ENCODE results near the gene KRCC1. TPM values are rescaled to one million over a fixed set of nuclear protein-coding genes. Genes with fewer than 3 reads are reported as not detected.
A peak's percentile ranks its signal among the peaks of the same experiment; 100 is the strongest.
"Not testable (repeated sequence)": the region's sequence is repeated elsewhere in the genome, so short reads cannot be mapped to it uniquely, and the experiment has no call there.

KRCC1 gene
- total RNA-seq, 6 donors from 2014 or later = 7.4 to 36.7 (median 18.3) TPM

DNA sequence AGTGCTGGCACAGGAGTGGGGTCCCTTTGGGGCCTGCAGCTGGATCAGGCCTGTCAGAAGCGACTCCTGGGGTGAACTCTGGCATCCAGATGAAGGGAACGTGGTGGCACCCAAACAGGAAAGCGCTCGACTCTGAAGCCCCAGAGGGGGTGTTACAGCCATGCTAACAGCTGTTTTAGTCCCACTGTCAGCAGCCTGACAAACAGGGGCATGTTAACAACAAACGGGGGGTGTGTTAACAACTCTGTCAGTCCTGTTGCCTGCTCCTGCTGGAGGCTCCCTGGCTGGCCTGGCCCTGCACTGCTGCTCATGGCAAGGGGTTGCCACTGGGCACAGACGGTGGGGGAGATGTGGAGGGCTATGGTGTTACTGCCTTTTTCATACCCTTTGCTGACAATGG, 36.7 kb downstream of the KRCC1 start:
- Histone ChIP-seq H3K36me3 (no peaks in the 10 kb centered on the region), H3K27ac (no peak overlapping the region), H3K4me1 (peaks cover 0 to 11% (median 1%) of the 10 kb centered on the region in 4 donors), H3K4me3 (no peak overlapping the region), H3K27me3 (no peaks in the 10 kb centered on the region), H3K9me3 (no peaks in the 10 kb centered on the region)
- DNase-seq = peak in 1 of 2 donors; percentile 37
- TF ChIP-seq, protein P1, sequence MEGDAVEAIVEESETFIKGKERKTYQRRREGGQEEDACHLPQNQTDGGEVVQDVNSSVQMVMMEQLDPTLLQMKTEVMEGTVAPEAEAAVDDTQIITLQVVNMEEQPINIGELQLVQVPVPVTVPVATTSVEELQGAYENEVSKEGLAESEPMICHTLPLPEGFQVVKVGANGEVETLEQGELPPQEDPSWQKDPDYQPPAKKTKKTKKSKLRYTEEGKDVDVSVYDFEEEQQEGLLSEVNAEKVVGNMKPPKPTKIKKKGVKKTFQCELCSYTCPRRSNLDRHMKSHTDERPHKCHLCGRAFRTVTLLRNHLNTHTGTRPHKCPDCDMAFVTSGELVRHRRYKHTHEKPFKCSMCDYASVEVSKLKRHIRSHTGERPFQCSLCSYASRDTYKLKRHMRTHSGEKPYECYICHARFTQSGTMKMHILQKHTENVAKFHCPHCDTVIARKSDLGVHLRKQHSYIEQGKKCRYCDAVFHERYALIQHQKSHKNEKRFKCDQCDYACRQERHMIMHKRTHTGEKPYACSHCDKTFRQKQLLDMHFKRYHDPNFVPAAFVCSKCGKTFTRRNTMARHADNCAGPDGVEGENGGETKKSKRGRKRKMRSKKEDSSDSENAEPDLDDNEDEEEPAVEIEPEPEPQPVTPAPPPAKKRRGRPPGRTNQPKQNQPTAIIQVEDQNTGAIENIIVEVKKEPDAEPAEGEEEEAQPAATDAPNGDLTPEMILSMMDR (IDR thresholded peaks at IDR 0.05) = no peak
- TF ChIP-seq POLR2A (IDR thresholded peaks at IDR 0.05) (no peak), POLR2AphosphoS5 (IDR thresholded peaks at IDR 0.05) (no peak), EP300 (IDR thresholded peaks at IDR 0.05) (no peak)
- 91 to 96% methylated on average over 6 of the region's 6 CpGs for WGBS, 2 donors
- ATAC-seq (ENCODE audit: low FRiP score in 2 of 2) = no peak

DNA sequence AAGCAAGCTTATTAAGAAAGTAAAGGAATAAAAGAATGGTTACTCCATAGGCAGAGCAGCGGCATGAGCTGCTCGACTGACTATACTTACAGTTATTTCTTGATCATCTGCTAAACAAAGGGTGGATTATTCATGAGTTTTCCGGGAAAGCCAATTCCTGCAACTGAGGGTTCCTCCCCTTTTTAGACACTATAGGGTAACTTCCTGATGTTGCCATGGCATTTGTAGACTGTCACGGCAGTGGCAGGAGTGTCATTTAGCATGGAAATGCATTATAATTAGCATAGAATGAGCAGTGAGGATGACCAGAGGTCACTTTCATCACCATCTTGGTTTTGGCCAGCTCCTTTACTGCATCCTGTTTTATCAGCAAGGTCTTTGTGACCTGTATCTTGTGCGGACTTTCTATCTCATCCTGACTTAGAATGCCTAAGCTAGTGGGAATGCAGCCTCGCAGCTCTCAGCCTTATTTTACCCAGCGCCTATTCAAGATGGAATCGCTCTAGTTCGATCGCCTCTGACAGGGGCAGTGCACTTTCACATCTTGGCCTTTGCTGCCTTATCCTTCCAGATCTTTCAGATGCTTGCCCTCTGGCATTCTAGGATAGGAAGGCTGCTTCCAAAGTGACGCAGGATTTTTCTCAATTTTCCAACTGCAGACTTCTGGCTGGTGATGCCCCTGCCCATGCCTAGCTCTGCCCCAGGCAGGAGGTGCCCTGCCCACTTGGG, 37.3 kb downstream of the KRCC1 start:
- H3K27ac ChIP-seq; H3K9me3 ChIP-seq; H3K4me3 ChIP-seq; H3K27me3 ChIP-seq; ATAC-seq (ENCODE audit: low FRiP score in 2 of 2); DNase-seq; H3K36me3 ChIP-seq: not testable (repeated sequence)
- peaks cover 0 to 11% (median 1%) of the 10 kb centered on the region in 4 donors for H3K4me1 ChIP-seq
- whole genome bisulfite sequencing, 2 donors = 80 to 81% methylated on average over 11 of the region's 11 CpGs

DNA sequence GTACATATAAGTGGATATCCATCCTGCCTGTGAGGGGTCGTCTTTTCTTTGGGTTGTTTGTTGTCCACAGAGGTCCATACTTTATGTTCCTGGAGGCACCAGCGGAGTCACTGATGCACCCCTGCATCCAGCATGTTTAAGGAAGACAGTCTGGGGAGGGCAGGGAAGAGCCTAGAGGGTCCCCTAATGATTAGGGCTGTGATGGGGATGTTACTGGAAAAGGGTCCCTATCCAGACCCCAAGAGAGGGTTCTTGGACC, 37.9 kb downstream of the KRCC1 start:
- not testable (repeated sequence) for H3K27ac ChIP-seq; ATAC-seq (ENCODE audit: low FRiP score in 2 of 2); H3K4me3 ChIP-seq; DNase-seq; H3K36me3 ChIP-seq; H3K9me3 ChIP-seq; H3K27me3 ChIP-seq
- 92% methylated on average over 2 of the region's 2 CpGs; no CpG with 5 or more reads in 1 of the 2 donors for WGBS, 2 donors
- peaks cover 0 to 11% (median 1%) of the 10 kb centered on the region in 4 donors for H3K4me1 ChIP-seq

GRCh38 chr2:88016960-88017779, 38.4 kb downstream of the KRCC1 start:
- 26 to 30% methylated on average over 28 to 44 of the region's 46 CpGs for WGBS, 2 donors
- Histone ChIP-seq H3K4me1 (peaks cover 0 to 11% (median 1%) of the 10 kb centered on the region in 4 donors), H3K4me3 (peak overlapping the region; percentile 50 to 58 (median 56)), H3K27me3 (no peaks in the 10 kb centered on the region), H3K9me3 (no peaks in the 10 kb centered on the region), H3K27ac (peak overlapping the region; percentile 72 to 83 (median 79)), H3K36me3 (no peaks in the 10 kb centered on the region)
- TF ChIP-seq POLR2A (IDR thresholded peaks at IDR 0.05) (no peak), EP300 (IDR thresholded peaks at IDR 0.05) (no peak), POLR2AphosphoS5 (IDR thresholded peaks at IDR 0.05) (no peak)
- TF ChIP-seq, protein P1 (IDR thresholded peaks at IDR 0.05) = no peak
- ATAC-seq (ENCODE audit: low FRiP score in 2 of 2) (peak; percentile 78 to 79), DNase-seq (peak; percentile 68 to 90)

DNA sequence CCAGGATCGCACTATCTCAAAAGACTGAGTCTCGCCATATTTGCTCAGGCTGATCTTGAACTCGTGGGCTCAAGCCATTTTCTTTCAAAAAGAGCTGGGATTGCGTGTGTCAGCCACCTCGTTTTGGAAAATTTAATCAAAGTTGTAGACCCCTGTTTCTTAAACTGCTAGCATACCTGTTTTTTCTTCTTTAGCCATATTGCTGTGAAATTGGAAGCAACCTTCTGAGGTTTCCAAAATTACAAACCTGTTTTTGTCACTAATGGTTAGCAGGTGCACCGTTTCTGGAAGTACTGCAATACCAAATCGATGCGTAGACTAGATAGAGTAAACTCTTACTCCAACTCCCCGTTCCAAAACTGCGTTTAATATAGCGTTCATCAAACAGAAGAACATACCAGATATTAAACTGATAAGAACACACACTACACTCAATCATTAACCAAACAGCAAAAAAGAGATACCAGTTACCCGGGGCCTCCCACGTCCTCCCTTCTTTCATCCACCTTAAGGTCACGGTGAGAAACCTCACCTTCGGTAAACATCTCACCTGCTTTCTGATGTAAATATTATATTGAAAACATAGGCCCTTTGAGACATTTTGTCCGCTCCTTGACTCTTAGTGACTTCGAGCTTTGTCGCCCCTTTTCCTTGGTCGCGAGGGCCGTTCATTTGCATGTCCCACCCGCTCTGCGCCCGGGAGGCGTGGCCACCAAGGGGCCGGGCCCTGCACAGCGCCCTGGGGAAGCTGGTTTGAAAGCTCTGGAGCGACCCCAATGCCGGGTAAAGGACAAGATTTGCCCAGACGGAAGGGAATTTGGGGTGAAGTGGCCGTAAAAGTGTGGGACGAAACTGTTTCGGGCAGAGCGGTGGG, 39.3 kb downstream of the KRCC1 start, which contains the start of gene RNU2-63P:
RNU2-63P (minus strand) TSS at position 462 of the 874 bp plus-strand sequence.
- H3K36me3 ChIP-seq = no peaks in the 10 kb centered on the region
- H3K4me3 ChIP-seq = peak within 1 kb of the TSS; percentile 50 to 58 (median 56)
- H3K9me3 ChIP-seq = no peaks in the 10 kb centered on the region
- H3K4me1 ChIP-seq = peaks cover 0 to 11% (median 1%) of the 10 kb centered on the region in 4 donors
- TF ChIP-seq, protein P1 (IDR thresholded peaks at IDR 0.05) = no peak
- TF ChIP-seq POLR2AphosphoS5 (IDR thresholded peaks at IDR 0.05) (peak; percentile 53 to 87), EP300 (IDR thresholded peaks at IDR 0.05) (no peak), POLR2A (IDR thresholded peaks at IDR 0.05) (peak in 2 of 4 donors; percentile 44 to 56)
- peak within 1 kb of the TSS; percentile 72 to 83 (median 79) for H3K27ac ChIP-seq
- H3K27me3 ChIP-seq = no peaks in the 10 kb centered on the region
- peak; percentile 71 to 93 for DNase-seq
- 8 to 10% methylated on average over 33 to 34 of the region's 34 CpGs for WGBS, 2 donors
- peak; percentile 92 to 95 for ATAC-seq (ENCODE audit: low FRiP score in 2 of 2)
